SH-SY5Y (cell line): ENCODE data around the gene MYOCD.

Experiments
- GATA2 ChIP-seq: IDR thresholded peaks from 2 replicates; pipeline ENCODE4 v1.6.1; 2011; ENCODE audit warnings: mild to moderate bottlenecking, low read depth, low read length
- GATA3 ChIP-seq: IDR thresholded peaks from 2 replicates; pipeline ENCODE4 v1.6.1; 2011; ENCODE audit warnings: low read depth, mild to moderate bottlenecking, low read length, moderate library complexity

GRCh38 chr17:12620200-12620720 lies 45.4 kb upstream of the MYOCD start:
- TF ChIP-seq GATA2 (no peak), GATA3 (no peak)
